ENCODE measurements around the gene ATP6V1A. TPM values are rescaled to one million over a fixed set of nuclear protein-coding genes. Genes with fewer than 3 reads are reported as not detected.

The ATP6V1A gene
- total RNA-seq, 1 experiment from 2014 or later = 96.4 TPM

DNA sequence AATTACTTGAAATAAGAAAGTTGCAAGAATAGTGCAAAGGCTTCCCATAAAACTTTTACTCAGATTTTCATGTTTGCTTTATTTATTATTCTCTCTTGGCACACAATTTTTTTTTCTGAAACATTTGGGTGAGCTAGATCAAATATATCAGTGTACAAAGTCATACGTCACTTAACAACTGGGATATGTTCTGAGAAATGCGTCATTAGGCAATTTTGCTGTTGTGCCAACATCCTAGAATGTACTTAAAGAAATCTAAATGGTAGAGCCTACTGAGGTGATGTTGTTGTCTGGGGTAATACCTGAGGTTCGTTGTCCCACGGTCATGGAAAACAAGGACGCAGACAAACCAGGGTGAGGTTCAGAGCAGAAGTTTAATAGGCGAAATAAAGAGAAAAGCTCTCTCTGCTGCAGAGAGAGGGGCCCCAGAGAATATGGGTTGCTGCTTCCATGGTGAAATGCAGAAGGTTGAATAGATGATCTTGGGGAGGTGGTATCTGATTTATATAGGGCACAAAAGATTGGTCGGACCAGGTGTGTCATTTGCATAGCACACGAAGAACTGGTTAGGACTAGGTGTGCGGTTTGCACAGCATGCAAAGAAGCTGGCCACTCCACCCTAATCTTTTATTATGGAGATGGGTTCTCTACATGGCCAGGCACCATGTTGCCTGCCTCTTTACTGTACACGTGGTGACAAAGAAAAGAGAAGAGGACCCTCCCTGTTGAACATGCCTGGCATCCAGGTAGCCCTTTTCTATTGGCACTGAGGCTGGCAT is 82.9 kb downstream of the ATP6V1A start:
- no peak for DNase-seq
- ChIA-PET POLR2A (no interaction called here), CTCF (no interaction called here)
- Mint-ChIP-seq H3K9me3 (ENCODE audit: unreplicated experiment) (no peaks in the 10 kb centered on the region), H3K4me1 (ENCODE audit: low read depth, unreplicated experiment) (no peaks in the 10 kb centered on the region), H3K4me3 (ENCODE audit: unreplicated experiment) (no peak overlapping the region), H3K27me3 (ENCODE audit: insufficient read depth, unreplicated experiment) (no peaks in the 10 kb centered on the region), H3K36me3 (ENCODE audit: insufficient read depth, unreplicated experiment) (no peaks in the 10 kb centered on the region), H3K27ac (ENCODE audit: unreplicated experiment) (no peak overlapping the region)
- Histone ChIP-seq H3K9me3 (peaks cover 8% of the 10 kb centered on the region; the same call in 1 of the 2 replicates), H3K4me3 (ENCODE audit: low read depth, low read length) (no peak overlapping the region), H3K4me1 (peaks cover 8% of the 10 kb centered on the region; the same call in 1 of the 2 replicates), H3K36me3 (ENCODE audit: control insufficient read depth, insufficient read depth, low read length) (no peaks in the 10 kb centered on the region), H3K27me3 (replicated peaks; ENCODE audit: control insufficient read depth, insufficient read depth, low read length) (no peaks in the 10 kb centered on the region)
- BruUV-seq (replicated peaks) = no TSS peak
- intact Hi-C loops (cut with micrococcal nuclease; ENCODE audit: unreplicated experiment) = no loop called here
- TF ChIP-seq, protein P1, sequence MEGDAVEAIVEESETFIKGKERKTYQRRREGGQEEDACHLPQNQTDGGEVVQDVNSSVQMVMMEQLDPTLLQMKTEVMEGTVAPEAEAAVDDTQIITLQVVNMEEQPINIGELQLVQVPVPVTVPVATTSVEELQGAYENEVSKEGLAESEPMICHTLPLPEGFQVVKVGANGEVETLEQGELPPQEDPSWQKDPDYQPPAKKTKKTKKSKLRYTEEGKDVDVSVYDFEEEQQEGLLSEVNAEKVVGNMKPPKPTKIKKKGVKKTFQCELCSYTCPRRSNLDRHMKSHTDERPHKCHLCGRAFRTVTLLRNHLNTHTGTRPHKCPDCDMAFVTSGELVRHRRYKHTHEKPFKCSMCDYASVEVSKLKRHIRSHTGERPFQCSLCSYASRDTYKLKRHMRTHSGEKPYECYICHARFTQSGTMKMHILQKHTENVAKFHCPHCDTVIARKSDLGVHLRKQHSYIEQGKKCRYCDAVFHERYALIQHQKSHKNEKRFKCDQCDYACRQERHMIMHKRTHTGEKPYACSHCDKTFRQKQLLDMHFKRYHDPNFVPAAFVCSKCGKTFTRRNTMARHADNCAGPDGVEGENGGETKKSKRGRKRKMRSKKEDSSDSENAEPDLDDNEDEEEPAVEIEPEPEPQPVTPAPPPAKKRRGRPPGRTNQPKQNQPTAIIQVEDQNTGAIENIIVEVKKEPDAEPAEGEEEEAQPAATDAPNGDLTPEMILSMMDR (IDR thresholded peaks at IDR 0.05; ENCODE audit: insufficient read depth in 1 of 2, low read depth in 1 of 2, low read length in 1 of 2, severe bottlenecking in 1 of 2, unreplicated experiment in 1 of 2) = no peak

DNA sequence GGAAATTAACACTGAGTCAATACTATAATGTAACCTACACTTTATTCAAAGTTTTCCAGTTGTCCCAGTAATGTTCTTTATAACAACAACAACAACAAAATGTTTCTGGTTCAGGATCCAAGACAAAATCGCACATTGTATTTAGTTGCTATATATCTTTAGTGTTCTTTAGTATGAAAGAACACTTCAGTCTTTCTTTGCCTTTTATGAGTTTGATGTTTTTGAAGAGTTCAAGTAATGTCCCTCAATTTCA is 84.2 kb downstream of the ATP6V1A start:
- CTCF ChIA-PET = no interaction called here
- intact Hi-C loops (cut with micrococcal nuclease; ENCODE audit: unreplicated experiment) = no loop called here

DNA sequence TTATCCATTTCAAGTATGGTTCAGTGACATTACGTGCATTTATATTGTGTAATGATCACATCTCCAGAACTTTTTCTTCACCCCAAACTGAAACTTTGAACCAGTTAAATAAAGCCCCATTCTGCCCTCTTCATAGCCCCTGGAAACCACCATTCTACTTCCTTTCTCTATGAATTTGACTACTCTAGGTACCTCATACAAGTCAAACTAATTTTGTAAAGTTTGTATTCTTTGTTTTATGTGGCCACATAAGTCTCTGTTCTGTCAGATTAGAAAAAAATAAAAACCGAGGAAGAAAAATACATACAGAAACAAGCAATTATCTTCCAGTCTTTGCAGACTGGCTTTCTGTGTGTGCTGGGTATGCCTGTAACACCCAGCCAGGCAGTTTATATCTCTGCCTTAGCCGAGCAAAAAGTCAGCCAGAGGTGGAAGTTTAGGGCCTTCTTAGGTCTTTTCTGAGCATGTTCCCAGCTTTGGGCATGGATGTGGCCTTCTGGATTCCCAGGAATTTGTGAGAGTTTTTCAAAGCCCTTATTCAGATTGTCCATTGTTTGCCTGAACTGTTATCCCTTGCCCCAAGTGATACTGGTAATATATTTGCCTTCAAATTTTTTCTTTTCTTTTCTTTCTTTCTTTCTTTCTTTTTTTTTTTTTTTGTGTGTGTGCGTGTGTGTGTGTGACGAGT is 85.8 kb downstream of the ATP6V1A start:
- BruUV-seq (replicated peaks) = no TSS peak
- POLR2A ChIA-PET = no interaction called here

More for the DNA sequence above, 84.2 kb downstream of the ATP6V1A start:
- Histone ChIP-seq H3K4me3 (ENCODE audit: low read depth, low read length) (no peak overlapping the region), H3K27me3 (replicated peaks; ENCODE audit: control insufficient read depth, insufficient read depth, low read length) (no peaks in the 10 kb centered on the region), H3K9me3 (peaks cover 8% of the 10 kb centered on the region; the same call in 1 of the 2 replicates), H3K36me3 (ENCODE audit: control insufficient read depth, insufficient read depth, low read length) (no peaks in the 10 kb centered on the region), H3K4me1 (peaks cover 8% of the 10 kb centered on the region; the same call in 1 of the 2 replicates)
- no TSS peak for BruUV-seq (replicated peaks)
- POLR2A ChIA-PET = no interaction called here
- Mint-ChIP-seq H3K4me3 (ENCODE audit: unreplicated experiment) (no peak overlapping the region), H3K36me3 (ENCODE audit: insufficient read depth, unreplicated experiment) (no peaks in the 10 kb centered on the region), H3K4me1 (ENCODE audit: low read depth, unreplicated experiment) (peaks cover 7% of the 10 kb centered on the region), H3K27ac (ENCODE audit: unreplicated experiment) (no peak overlapping the region), H3K27me3 (ENCODE audit: insufficient read depth, unreplicated experiment) (no peaks in the 10 kb centered on the region), H3K9me3 (ENCODE audit: unreplicated experiment) (no peaks in the 10 kb centered on the region)
- TF ChIP-seq, protein P1 (IDR thresholded peaks at IDR 0.05; ENCODE audit: insufficient read depth in 1 of 2, low read depth in 1 of 2, low read length in 1 of 2, severe bottlenecking in 1 of 2, unreplicated experiment in 1 of 2) = no peak
- no peak for DNase-seq

More for the DNA sequence above, 85.8 kb downstream of the ATP6V1A start:
- CTCF ChIA-PET = no interaction called here
- Histone ChIP-seq H3K36me3 (ENCODE audit: control insufficient read depth, insufficient read depth, low read length) (no peaks in the 10 kb centered on the region), H3K9me3 (peaks cover 8% of the 10 kb centered on the region; the same call in 1 of the 2 replicates), H3K4me1 (peaks cover 8% of the 10 kb centered on the region; the same call in 1 of the 2 replicates), H3K4me3 (ENCODE audit: low read depth, low read length) (no peak overlapping the region), H3K27me3 (replicated peaks; ENCODE audit: control insufficient read depth, insufficient read depth, low read length) (no peaks in the 10 kb centered on the region)
- Mint-ChIP-seq H3K9me3 (ENCODE audit: unreplicated experiment) (no peaks in the 10 kb centered on the region), H3K36me3 (ENCODE audit: insufficient read depth, unreplicated experiment) (no peaks in the 10 kb centered on the region), H3K27me3 (ENCODE audit: insufficient read depth, unreplicated experiment) (no peaks in the 10 kb centered on the region), H3K4me1 (ENCODE audit: low read depth, unreplicated experiment) (peaks cover 7% of the 10 kb centered on the region), H3K27ac (ENCODE audit: unreplicated experiment) (no peak overlapping the region), H3K4me3 (ENCODE audit: unreplicated experiment) (no peak overlapping the region)
- intact Hi-C loops (cut with micrococcal nuclease; ENCODE audit: unreplicated experiment) = no loop called here
- TF ChIP-seq, protein P1 (IDR thresholded peaks at IDR 0.05; ENCODE audit: insufficient read depth in 1 of 2, low read depth in 1 of 2, low read length in 1 of 2, severe bottlenecking in 1 of 2, unreplicated experiment in 1 of 2) = no peak
- no peak for DNase-seq

Data from Caco-2 (cell line).